Loucy (cell line): ENCODE results near the gene MUSK.
"Not testable (repeated sequence)": the region's sequence is repeated elsewhere in the genome, so short reads cannot be mapped to it uniquely, and the experiment has no call there.

ENCODE experiments used
- H2AFZ ChIP-seq: fragments of 200-600 bp; sonication (generic); 2 replicates; pipeline ENCODE4 v1.6.0; 2016; ENCODE audit warnings: antibody characterized with exemption, mild to moderate bottlenecking, low read length, moderate library complexity
- H3F3A ChIP-seq: fragments of 200-600 bp; 2 replicates; pipeline ENCODE4 v1.6.0; 2016; ENCODE audit warnings: antibody characterized with exemption, low read depth, mild to moderate bottlenecking
- H3K27me3 ChIP-seq: fragments of 200-600 bp; sonication (generic); 2 replicates; pipeline ENCODE4 v1.6.1; 2014; ENCODE audit warnings: low read length, mild to moderate bottlenecking; ENCODE audit not compliant: insufficient read depth, poor library complexity, severe bottlenecking
- H3K36me3 ChIP-seq: fragments of 200-600 bp; sonication (generic); 2 replicates; pipeline ENCODE4 v1.6.1; 2016; ENCODE audit warnings: low read length; ENCODE audit not compliant: insufficient read depth
- H3K4me1 ChIP-seq: fragments of 200-600 bp; sonication (generic); 2 replicates; pipeline ENCODE4 v1.5.1; 2014; ENCODE audit warnings: low read length, mild to moderate bottlenecking; ENCODE audit not compliant: insufficient read depth, poor library complexity, severe bottlenecking
- H3K4me2 ChIP-seq: fragments of 200-600 bp; sonication (generic); 2 replicates; pipeline ENCODE4 v1.6.0; 2014; ENCODE audit warnings: antibody characterized with exemption, low read length, low read depth, mild to moderate bottlenecking; ENCODE audit not compliant: poor library complexity, severe bottlenecking
- H3K4me3 ChIP-seq: fragments of 200-600 bp; sonication (generic); 2 replicates; pipeline ENCODE4 v1.5.1; 2014; ENCODE audit warnings: low read length, mild to moderate bottlenecking, mixed read lengths; ENCODE audit not compliant: poor library complexity, severe bottlenecking
- H3K79me2 ChIP-seq: fragments of 200-600 bp; sonication (generic); 2 replicates; pipeline ENCODE4 v1.6.1; 2014; ENCODE audit warnings: low read length; ENCODE audit not compliant: insufficient read depth
- H3K9ac ChIP-seq: fragments of 200-600 bp; sonication (generic); 2 replicates; pipeline ENCODE4 v1.6.0; 2014; ENCODE audit warnings: mild to moderate bottlenecking, low read depth, low read length, moderate library complexity; ENCODE audit not compliant: poor library complexity, severe bottlenecking
- H3K9me2 ChIP-seq: fragments of 200-600 bp; sonication (generic); replicated peaks from 2 replicates; pipeline ENCODE4 v1.6.1; 2016; ENCODE audit warnings: low read depth, low read length, mixed read lengths
- H3K9me3 ChIP-seq: fragments of 200-600 bp; sonication (generic); 2 replicates; pipeline ENCODE4 v1.6.1; 2014; ENCODE audit warnings: mild to moderate bottlenecking, antibody characterized with exemption, low read length, low read depth; ENCODE audit not compliant: insufficient read depth
- H4K20me1 ChIP-seq: fragments of 200-600 bp; sonication (generic); 2 replicates; pipeline ENCODE4 v1.6.0; 2014; ENCODE audit warnings: antibody characterized with exemption, low read length, mild to moderate bottlenecking; ENCODE audit not compliant: insufficient read depth, poor library complexity, severe bottlenecking
- EZH2phosphoT487 ChIP-seq: fragments of 200-600 bp; IDR thresholded peaks from 2 replicates; pipeline ENCODE4 v1.6.1; 2018; ENCODE audit warnings: antibody characterized with exemption, mild to moderate bottlenecking, moderate library complexity, borderline replicate concordance
- TF ChIP-seq, protein P1 (sequence below): fragments of 200-600 bp; sonication (generic); conservative IDR thresholded peaks from 2 replicates; pipeline ENCODE4 v1.5.1; 2014; ENCODE audit warnings: mild to moderate bottlenecking, antibody characterized with exemption, low read length

Gene MUSK

GRCh38 chr9:110687497-110687896 lies 18.9 kb downstream of the MUSK start:
- TF ChIP-seq, protein P1, sequence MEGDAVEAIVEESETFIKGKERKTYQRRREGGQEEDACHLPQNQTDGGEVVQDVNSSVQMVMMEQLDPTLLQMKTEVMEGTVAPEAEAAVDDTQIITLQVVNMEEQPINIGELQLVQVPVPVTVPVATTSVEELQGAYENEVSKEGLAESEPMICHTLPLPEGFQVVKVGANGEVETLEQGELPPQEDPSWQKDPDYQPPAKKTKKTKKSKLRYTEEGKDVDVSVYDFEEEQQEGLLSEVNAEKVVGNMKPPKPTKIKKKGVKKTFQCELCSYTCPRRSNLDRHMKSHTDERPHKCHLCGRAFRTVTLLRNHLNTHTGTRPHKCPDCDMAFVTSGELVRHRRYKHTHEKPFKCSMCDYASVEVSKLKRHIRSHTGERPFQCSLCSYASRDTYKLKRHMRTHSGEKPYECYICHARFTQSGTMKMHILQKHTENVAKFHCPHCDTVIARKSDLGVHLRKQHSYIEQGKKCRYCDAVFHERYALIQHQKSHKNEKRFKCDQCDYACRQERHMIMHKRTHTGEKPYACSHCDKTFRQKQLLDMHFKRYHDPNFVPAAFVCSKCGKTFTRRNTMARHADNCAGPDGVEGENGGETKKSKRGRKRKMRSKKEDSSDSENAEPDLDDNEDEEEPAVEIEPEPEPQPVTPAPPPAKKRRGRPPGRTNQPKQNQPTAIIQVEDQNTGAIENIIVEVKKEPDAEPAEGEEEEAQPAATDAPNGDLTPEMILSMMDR = no peak
- no peak for TF ChIP-seq EZH2phosphoT487
- Histone ChIP-seq H3F3A (no peaks in the 10 kb centered on the region), H3K4me3 (no peak overlapping the region), H3K79me2 (no peaks in the 10 kb centered on the region), H3K9ac (no peak overlapping the region), H3K4me1 (no peaks in the 10 kb centered on the region), H3K9me3 (no peaks in the 10 kb centered on the region), H2AFZ (no peak overlapping the region), H3K36me3 (no peaks in the 10 kb centered on the region), H4K20me1 (no peaks in the 10 kb centered on the region), H3K9me2 (no peaks in the 10 kb centered on the region), H3K4me2 (no peak overlapping the region), H3K27me3 (no peaks in the 10 kb centered on the region)

DNA sequence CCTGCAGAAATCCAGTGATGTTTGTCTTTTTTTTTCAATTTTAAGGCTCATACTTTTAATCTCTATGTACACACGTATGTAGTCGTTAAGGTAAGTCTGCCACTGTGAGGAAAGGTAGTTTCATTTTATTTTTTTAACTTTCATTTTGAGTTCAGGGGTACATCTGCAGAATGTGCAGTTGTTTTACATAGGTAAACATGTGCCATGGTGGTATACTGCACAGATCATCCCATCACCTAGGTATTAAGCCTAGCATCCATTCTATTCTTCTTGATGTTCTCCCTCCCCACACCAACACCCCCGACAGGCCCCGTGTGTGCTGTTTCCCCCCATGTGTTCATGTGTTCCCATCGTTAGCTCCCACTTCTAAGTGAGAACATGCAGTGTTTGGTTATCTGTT lies 19.7 kb downstream of the MUSK start:
- no peaks in the 10 kb centered on the region for H3K27me3 ChIP-seq
- no peaks in the 10 kb centered on the region for H3K4me1 ChIP-seq
- no peaks in the 10 kb centered on the region for H4K20me1 ChIP-seq
- H3K9me3 ChIP-seq = no peaks in the 10 kb centered on the region
- no peaks in the 10 kb centered on the region for H3K36me3 ChIP-seq
- no peaks in the 10 kb centered on the region for H3F3A ChIP-seq
- no peaks in the 10 kb centered on the region for H3K79me2 ChIP-seq
- H3K4me3 ChIP-seq = no peak overlapping the region
- no peak overlapping the region for H2AFZ ChIP-seq
- H3K4me2 ChIP-seq = no peak overlapping the region
- H3K9ac ChIP-seq = no peak overlapping the region
- TF ChIP-seq, protein P1 = no peak
- TF ChIP-seq EZH2phosphoT487 = no peak
- H3K9me2 ChIP-seq = no peaks in the 10 kb centered on the region

DNA sequence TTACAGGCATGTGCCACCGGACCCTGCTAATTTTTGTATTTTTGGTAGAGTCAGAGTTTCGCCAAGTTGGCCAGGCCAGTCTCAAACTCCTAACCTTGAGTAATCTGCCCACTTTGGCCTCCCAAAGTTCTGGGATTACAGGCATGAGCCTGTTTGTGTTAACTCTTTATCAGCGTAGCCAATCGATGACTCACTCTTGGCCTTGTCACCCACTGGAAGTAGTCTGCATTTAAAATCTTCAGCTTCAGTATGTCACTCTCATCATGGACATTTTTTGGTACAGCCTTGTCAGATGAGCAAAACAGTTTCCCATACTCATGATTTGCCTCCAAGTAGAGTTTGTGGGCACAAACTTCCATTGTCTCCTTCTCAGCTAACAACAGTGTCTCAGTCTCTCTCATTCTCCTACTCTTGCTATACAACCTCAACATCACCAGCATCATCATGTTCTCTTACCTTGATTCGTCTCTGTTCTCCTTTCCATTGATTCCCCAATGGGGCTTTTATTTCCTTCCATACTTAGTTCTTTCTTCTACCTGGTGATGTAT lies 22.5 kb downstream of the MUSK start:
- TF ChIP-seq, protein P1 = no peak
- no peak for TF ChIP-seq EZH2phosphoT487
- Histone ChIP-seq H3K36me3 (no peaks in the 10 kb centered on the region), H3K4me3 (no peak overlapping the region), H2AFZ (no peak overlapping the region), H3K9me2 (no peaks in the 10 kb centered on the region), H3K4me2 (no peak overlapping the region), H3K9me3 (no peaks in the 10 kb centered on the region), H3K9ac (no peak overlapping the region), H3K4me1 (no peaks in the 10 kb centered on the region), H3K27me3 (no peaks in the 10 kb centered on the region), H3K79me2 (no peaks in the 10 kb centered on the region), H3F3A (no peaks in the 10 kb centered on the region), H4K20me1 (no peaks in the 10 kb centered on the region)

GRCh38 chr9:110695846-110696245 lies 27.3 kb downstream of the MUSK start:
- not testable (repeated sequence) for H4K20me1 ChIP-seq, H3K27me3 ChIP-seq, H3K9ac ChIP-seq, H3K9me2 ChIP-seq, H3K4me3 ChIP-seq, H3K9me3 ChIP-seq, H3K4me2 ChIP-seq, H2AFZ ChIP-seq, H3F3A ChIP-seq, H3K4me1 ChIP-seq, H3K79me2 ChIP-seq, H3K36me3 ChIP-seq
